Measurements from ENCODE around the gene SCN10A. TPM values are rescaled to one million over a fixed set of nuclear protein-coding genes. Genes with fewer than 3 reads are reported as not detected.

SCN10A gene
- total RNA-seq, 1 experiment from 2014 or later: not detected

DNA sequence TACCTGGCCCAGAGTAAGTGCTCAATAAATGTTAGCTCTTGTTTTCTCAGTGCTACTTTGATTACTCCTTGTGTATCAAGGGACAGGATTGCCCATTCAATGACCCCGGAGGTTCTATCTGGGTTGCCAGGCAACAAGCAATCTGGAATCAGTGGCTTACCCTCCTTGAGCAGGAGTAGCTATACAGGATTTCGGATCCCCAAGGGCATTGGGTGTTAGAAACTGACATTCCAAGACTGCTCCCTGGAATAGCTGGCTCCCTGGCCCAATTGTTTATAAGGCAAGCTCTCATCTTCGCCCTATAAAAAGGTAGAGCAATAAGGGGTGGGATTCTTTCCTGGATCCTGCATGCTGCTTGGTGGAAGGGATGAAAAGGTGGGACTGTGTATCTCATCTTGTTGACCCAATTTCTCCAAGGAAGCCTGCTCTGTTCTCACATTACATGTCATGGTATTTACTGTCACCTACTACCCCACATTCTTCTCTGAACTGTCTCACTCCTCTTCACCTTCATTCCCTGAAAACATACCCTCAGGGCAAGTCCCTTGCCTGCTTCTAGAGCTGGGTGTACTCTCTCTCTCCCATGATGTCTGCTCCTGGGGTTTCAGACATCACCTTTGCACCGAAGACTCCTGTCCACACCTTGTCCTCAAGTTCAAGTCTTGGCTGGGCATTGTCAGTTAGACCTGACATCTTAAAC is 26.4 kb upstream of the SCN10A start:
- ChIA-PET POLR2A (no interaction called here), CTCF (no interaction called here)
- Mint-ChIP-seq H3K4me1 (ENCODE audit: low read depth, unreplicated experiment) (no peaks in the 10 kb centered on the region), H3K27ac (ENCODE audit: unreplicated experiment) (no peak overlapping the region), H3K9me3 (ENCODE audit: unreplicated experiment) (no peaks in the 10 kb centered on the region), H3K27me3 (ENCODE audit: insufficient read depth, unreplicated experiment) (peaks cover 12% of the 10 kb centered on the region), H3K4me3 (ENCODE audit: unreplicated experiment) (no peak overlapping the region), H3K36me3 (ENCODE audit: insufficient read depth, unreplicated experiment) (no peaks in the 10 kb centered on the region)
- DNase-seq: no peak
- Histone ChIP-seq H3K4me3 (ENCODE audit: low read depth, low read length) (no peak overlapping the region), H3K27me3 (replicated peaks; ENCODE audit: control insufficient read depth, insufficient read depth, low read length) (no peaks in the 10 kb centered on the region), H3K36me3 (ENCODE audit: control insufficient read depth, insufficient read depth, low read length) (no peaks in the 10 kb centered on the region), H3K9me3 (no peaks in the 10 kb centered on the region), H3K4me1 (no peaks in the 10 kb centered on the region)
- TF ChIP-seq CTCF (IDR thresholded peaks at IDR 0.05; ENCODE audit: insufficient read depth in 1 of 2, low read depth in 1 of 2, low read length in 1 of 2, severe bottlenecking in 1 of 2, unreplicated experiment in 1 of 2): no peak
- intact Hi-C loops (cut with micrococcal nuclease; ENCODE audit: unreplicated experiment): loop anchor here (5.0 to 10.0 kb wide), 2 partner anchors 88 to 320 kb away; no protein-coding TSS in a partner anchor
- no TSS peak for BruUV-seq (replicated peaks)

- no peaks in the 10 kb centered on the region for H3K9me3 ChIP-seq
- TF ChIP-seq CTCF (IDR thresholded peaks at IDR 0.05; ENCODE audit: insufficient read depth in 1 of 2, low read depth in 1 of 2, low read length in 1 of 2, severe bottlenecking in 1 of 2, unreplicated experiment in 1 of 2): no peak
- Mint-ChIP-seq H3K4me1 (ENCODE audit: low read depth, unreplicated experiment) (no peaks in the 10 kb centered on the region), H3K4me3 (ENCODE audit: unreplicated experiment) (no peak overlapping the region), H3K36me3 (ENCODE audit: insufficient read depth, unreplicated experiment) (no peaks in the 10 kb centered on the region), H3K9me3 (ENCODE audit: unreplicated experiment) (no peaks in the 10 kb centered on the region), H3K27ac (ENCODE audit: unreplicated experiment) (no peak overlapping the region), H3K27me3 (ENCODE audit: insufficient read depth, unreplicated experiment) (peaks cover 13% of the 10 kb centered on the region)
- DNase-seq: no peak
- intact Hi-C loops (cut with micrococcal nuclease; ENCODE audit: unreplicated experiment): loop anchor here (5.0 to 10.0 kb wide), 2 partner anchors 86 to 319 kb away; no protein-coding TSS in a partner anchor
- H3K27me3 ChIP-seq (replicated peaks; ENCODE audit: control insufficient read depth, insufficient read depth, low read length): no peaks in the 10 kb centered on the region
- CTCF ChIA-PET: no interaction called here
- POLR2A ChIA-PET: no interaction called here
- no peaks in the 10 kb centered on the region for H3K4me1 ChIP-seq
- BruUV-seq (replicated peaks): no TSS peak
- no peaks in the 10 kb centered on the region for H3K36me3 ChIP-seq (ENCODE audit: control insufficient read depth, insufficient read depth, low read length)
- no peak overlapping the region for H3K4me3 ChIP-seq (ENCODE audit: low read depth, low read length)
These were observed 25.0 kb upstream of the SCN10A start for GRCh38 chr3:38840987-38841386.

DNA sequence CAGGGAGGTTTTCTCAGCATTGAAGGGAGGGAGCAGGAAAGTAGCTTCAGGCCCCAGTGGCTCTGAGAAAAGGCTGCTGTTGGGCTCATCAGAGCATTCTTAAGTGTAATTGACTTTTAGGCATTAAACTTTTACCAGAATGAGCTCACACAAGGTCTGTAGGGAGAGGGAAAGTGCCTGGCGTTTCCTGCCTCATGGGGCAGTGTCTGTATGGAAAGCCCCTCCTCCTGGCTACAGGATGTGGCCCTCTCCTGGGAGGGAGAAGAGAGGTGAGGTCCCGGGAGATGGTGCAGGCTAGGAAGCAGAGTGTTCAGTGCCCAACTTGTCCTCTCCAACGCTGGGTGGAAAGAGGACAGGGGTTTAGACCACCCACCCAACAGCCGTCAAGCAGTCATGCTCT is 21.3 kb upstream of the SCN10A start:
- ChIA-PET CTCF (interaction anchor here (1.0 kb wide), 2 partner anchors 67 to 163 kb away, joined by 3 read pairs; no protein-coding TSS in a partner anchor), POLR2A (no interaction called here)
- no peak for TF ChIP-seq CTCF (IDR thresholded peaks at IDR 0.05; ENCODE audit: insufficient read depth in 1 of 2, low read depth in 1 of 2, low read length in 1 of 2, severe bottlenecking in 1 of 2, unreplicated experiment in 1 of 2)
- Mint-ChIP-seq H3K27me3 (ENCODE audit: insufficient read depth, unreplicated experiment) (peaks cover 5% of the 10 kb centered on the region), H3K27ac (ENCODE audit: unreplicated experiment) (no peak overlapping the region), H3K4me1 (ENCODE audit: low read depth, unreplicated experiment) (no peaks in the 10 kb centered on the region), H3K4me3 (ENCODE audit: unreplicated experiment) (no peak overlapping the region), H3K36me3 (ENCODE audit: insufficient read depth, unreplicated experiment) (no peaks in the 10 kb centered on the region), H3K9me3 (ENCODE audit: unreplicated experiment) (no peaks in the 10 kb centered on the region)
- Histone ChIP-seq H3K4me3 (ENCODE audit: low read depth, low read length) (no peak overlapping the region), H3K36me3 (ENCODE audit: control insufficient read depth, insufficient read depth, low read length) (no peaks in the 10 kb centered on the region), H3K4me1 (no peaks in the 10 kb centered on the region), H3K9me3 (no peaks in the 10 kb centered on the region), H3K27me3 (replicated peaks; ENCODE audit: control insufficient read depth, insufficient read depth, low read length) (no peaks in the 10 kb centered on the region)
- no peak for DNase-seq
- BruUV-seq (replicated peaks): no TSS peak
- intact Hi-C loops (cut with micrococcal nuclease; ENCODE audit: unreplicated experiment): no loop called here

All from Caco-2 (cell line).